Testis (tissue), 5 donors: ENCODE results near the gene C3orf22. TPM values are rescaled to one million over a fixed set of nuclear protein-coding genes. Genes with fewer than 3 reads are reported as not detected.

Experiments
- DNase-seq: peaks from one replicate; pipeline ENCODE4 v3.0.0-alpha.2; 2019
- H3K27ac ChIP-seq, 2 donors: fragments of 200-600 bp; sonication (generic); one replicate each; pipeline ENCODE4 v1.5.1; 2019
- H3K27me3 ChIP-seq: fragments of 200-600 bp; sonication (generic); one replicate; pipeline ENCODE4 v1.5.1; 2019
- H3K36me3 ChIP-seq: fragments of 200-600 bp; sonication (generic); one replicate; pipeline ENCODE4 v1.5.1; 2017; ENCODE audit warnings: low read depth; ENCODE audit errors: missing control alignments
- H3K4me1 ChIP-seq: fragments of 200-600 bp; sonication (generic); one replicate; pipeline ENCODE4 v1.5.1; 2019
- H3K4me3 ChIP-seq, 2 donors: fragments of 200-600 bp; sonication (generic); one replicate each; pipeline ENCODE4 v1.5.1; 2017 to 2019
- H3K9me3 ChIP-seq: fragments of 200-600 bp; sonication (generic); one replicate; pipeline ENCODE4 v1.5.1; 2017
- CTCF ChIP-seq, 3 experiments: fragments of 450-650 bp in 2 of 3; fragments of 200-600 bp in 1 of 3; sonication (generic) in 1 of 3; IDR thresholded peaks; one replicate each; pipeline ENCODE4 v1.5.1; 2016 to 2019; ENCODE audit warnings: antibody characterized with exemption in 3 of 3, mild to moderate bottlenecking in 2 of 3, moderate library complexity in 1 of 3
- POLR2A ChIP-seq: fragments of 450-650 bp; IDR thresholded peaks from one replicate; pipeline ENCODE4 v1.6.1; 2017; ENCODE audit warnings: antibody characterized with exemption, mild to moderate bottlenecking, moderate library complexity
- WGBS, 2 donors: methylation state at CpG; one replicate each; pipeline ENCODE4 v1.1.5; 2018; 5-methylcytosine and 5-hydroxymethylcytosine counted together
- intact Hi-C: fragments of 100-400 bp; cut with DNase I; formaldehyde crosslinking; loops from one replicate; pipeline ENCODE4 v1.15.1; 2023; ENCODE audit warnings: low total_unique reads
- long read RNA-seq, 2 donors: transcript quantifications; one replicate each; lab custom pipeline, GENCODE V29; 2026
- polyA plus RNA-seq: library from polyadenylated mRNA; stranded (reverse); fragments of 350-450 nt; fragmentation: Illumina TruSeq; extraction: RNeasy Lipid Tissue Mini Kit (QIAGEN cat#74804); gene quantifications from one replicate; pipeline ENCODE4 v1.2.3, GENCODE V29; 2014; ENCODE audit warnings: low read depth, low replicate concordance; ENCODE audit not compliant: insufficient read depth
- total RNA-seq, 2 donors: library from RNA; depleted of rRNA; stranded (reverse); fragments of >200 nt; gene quantifications; one replicate each; pipeline ENCODE4 v1.2.3, GENCODE V29; 2016

C3orf22 gene
- total RNA-seq = 10 to 100 TPM; 33.0 to 61.4 TPM
- polyA plus RNA-seq = 42.2 TPM
- long read RNA-seq, donor 1 = 0 reads
- long read RNA-seq, donor 2 = 0 reads

- H3K27me3 ChIP-seq = no peaks in the 10 kb centered on the region
- intact Hi-C loops = no loop called here
- TF ChIP-seq CTCF (IDR thresholded peaks at IDR 0.05) (no peak), POLR2A (no peak)
- no peaks in the 10 kb centered on the region for H3K4me1 ChIP-seq
- H3K36me3 ChIP-seq = no peaks in the 10 kb centered on the region
- WGBS, 2 donors = 76 to 84% methylated on average over 8 to 9 of the region's 9 CpGs
- no peaks in the 10 kb centered on the region for H3K9me3 ChIP-seq
- DNase-seq = peak; percentile 14
- H3K27ac ChIP-seq = no peak within 1 kb of the TSS
- H3K4me3 ChIP-seq = no peak within 1 kb of the TSS
These were observed at the start of gene C3orf22 for GRCh38 chr3:126558336-126559071. TSS of gene C3orf22 (minus strand) at chr3:126558932. CDS start at chr3:126553390, 5,542 bp downstream.

GRCh38 chr3:126607214-126607908, 48.6 kb upstream of the C3orf22 start:
- Histone ChIP-seq H3K36me3 (no peaks in the 10 kb centered on the region), H3K9me3 (no peaks in the 10 kb centered on the region), H3K27ac (no peak overlapping the region), H3K4me1 (no peaks in the 10 kb centered on the region), H3K27me3 (no peaks in the 10 kb centered on the region), H3K4me3 (no peak overlapping the region)
- intact Hi-C loops = no loop called here
- TF ChIP-seq CTCF (IDR thresholded peaks at IDR 0.05) = no peak
- TF ChIP-seq POLR2A = no peak
- DNase-seq = no peak
- 86 to 87% methylated on average over 11 of the region's 11 CpGs for WGBS, 2 donors

- H3K27ac ChIP-seq = no peak overlapping the region
These were observed 47.3 kb upstream of the C3orf22 start for GRCh38 chr3:126606001-126606400.

GRCh38 chr3:126604691-126605090, 46.0 kb upstream of the C3orf22 start:
- TF ChIP-seq CTCF (IDR thresholded peaks at IDR 0.05) (no peak), POLR2A (no peak)
- Histone ChIP-seq H3K27ac (no peak overlapping the region), H3K36me3 (no peaks in the 10 kb centered on the region), H3K27me3 (no peaks in the 10 kb centered on the region), H3K9me3 (no peaks in the 10 kb centered on the region), H3K4me3 (no peak overlapping the region), H3K4me1 (no peaks in the 10 kb centered on the region)
- 92 to 96% methylated on average over 6 of the region's 6 CpGs for WGBS, 2 donors
- DNase-seq = no peak
- intact Hi-C loops = no loop called here

More at GRCh38 chr3:126606001-126606400, 47.3 kb upstream of the C3orf22 start:
- H3K27me3 ChIP-seq = no peaks in the 10 kb centered on the region
- H3K9me3 ChIP-seq = no peaks in the 10 kb centered on the region
- intact Hi-C loops = no loop called here
- no peak overlapping the region for H3K4me3 ChIP-seq
- WGBS, 2 donors = 84 to 89% methylated on average over 3 of the region's 3 CpGs
- TF ChIP-seq POLR2A (no peak), CTCF (IDR thresholded peaks at IDR 0.05) (no peak)
- H3K36me3 ChIP-seq = no peaks in the 10 kb centered on the region
- no peaks in the 10 kb centered on the region for H3K4me1 ChIP-seq
- no peak for DNase-seq
